Measurements from ENCODE around the gene ACTR8. TPM values are rescaled to one million over a fixed set of nuclear protein-coding genes. Genes with fewer than 3 reads are reported as not detected.

Gene ACTR8
- total RNA-seq, 3 donors from 2014 or later (not counting 1 experiment from before 2014, with no cell fraction given), result 32.5 to 54.2 (median 41.5) TPM

DNA sequence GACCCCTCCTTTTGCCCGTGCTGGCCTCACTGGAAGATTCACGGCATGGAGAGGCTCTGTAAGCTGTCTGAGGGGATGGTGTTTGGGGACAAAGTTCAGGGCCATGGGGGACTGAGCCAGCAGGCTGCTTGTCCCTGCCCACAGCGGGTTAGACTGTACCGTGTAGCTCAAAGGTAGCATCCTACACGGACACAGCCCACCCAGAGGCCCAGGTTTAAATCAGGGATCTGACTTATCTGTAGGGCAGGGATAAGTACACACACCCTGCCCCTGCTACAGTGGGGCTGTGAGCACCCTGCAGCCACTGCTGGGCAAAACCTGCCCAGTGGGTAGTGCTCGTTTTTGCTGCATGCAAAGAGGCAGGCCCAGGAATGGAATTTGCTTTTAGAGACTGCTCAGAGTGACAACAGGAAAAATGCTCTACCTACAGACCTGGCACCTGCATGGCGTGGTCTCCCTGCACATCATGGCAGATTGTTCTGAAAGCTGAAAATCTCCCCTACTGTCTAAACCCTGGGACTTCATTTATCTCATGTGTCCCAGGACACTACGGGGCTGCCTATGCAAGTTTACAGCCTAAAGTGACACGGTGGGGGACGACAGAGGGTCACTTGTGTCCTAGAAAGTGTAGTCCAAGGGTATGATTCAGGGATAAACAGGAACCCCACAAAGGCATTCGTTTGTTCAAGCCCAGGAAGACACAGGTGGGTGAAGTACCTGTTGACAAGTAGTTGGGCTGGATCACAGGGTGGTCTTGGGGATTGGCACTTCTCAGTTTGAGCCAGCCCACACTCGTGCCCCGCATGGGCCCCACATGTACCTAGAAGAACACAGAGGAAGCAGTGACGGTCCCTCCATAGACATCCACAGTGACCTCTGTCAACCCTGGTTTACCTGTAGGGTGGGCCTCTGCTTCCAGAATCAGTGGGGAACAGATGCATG, 63.5 kb downstream of the ACTR8 start:
- H3K27ac ChIP-seq (ENCODE audit: low read length), result no peak overlapping the region
- ATAC-seq (no peak), DNase-seq (no peak)
- no peak overlapping the region for H3K4me3 ChIP-seq (ENCODE audit: low read length)
- no peaks in the 10 kb centered on the region for H3K27me3 ChIP-seq (ENCODE audit: control insufficient read depth, insufficient read depth, low read length)
- H3K36me3 Mint-ChIP-seq, result no peaks in the 10 kb centered on the region
- no peaks in the 10 kb centered on the region for H3K9me3 Mint-ChIP-seq
- H3K36me3 ChIP-seq (ENCODE audit: control insufficient read depth, insufficient read depth, low read length), result no peaks in the 10 kb centered on the region
- H3K4me1 Mint-ChIP-seq, result no peaks in the 10 kb centered on the region
- TF ChIP-seq, protein P1, sequence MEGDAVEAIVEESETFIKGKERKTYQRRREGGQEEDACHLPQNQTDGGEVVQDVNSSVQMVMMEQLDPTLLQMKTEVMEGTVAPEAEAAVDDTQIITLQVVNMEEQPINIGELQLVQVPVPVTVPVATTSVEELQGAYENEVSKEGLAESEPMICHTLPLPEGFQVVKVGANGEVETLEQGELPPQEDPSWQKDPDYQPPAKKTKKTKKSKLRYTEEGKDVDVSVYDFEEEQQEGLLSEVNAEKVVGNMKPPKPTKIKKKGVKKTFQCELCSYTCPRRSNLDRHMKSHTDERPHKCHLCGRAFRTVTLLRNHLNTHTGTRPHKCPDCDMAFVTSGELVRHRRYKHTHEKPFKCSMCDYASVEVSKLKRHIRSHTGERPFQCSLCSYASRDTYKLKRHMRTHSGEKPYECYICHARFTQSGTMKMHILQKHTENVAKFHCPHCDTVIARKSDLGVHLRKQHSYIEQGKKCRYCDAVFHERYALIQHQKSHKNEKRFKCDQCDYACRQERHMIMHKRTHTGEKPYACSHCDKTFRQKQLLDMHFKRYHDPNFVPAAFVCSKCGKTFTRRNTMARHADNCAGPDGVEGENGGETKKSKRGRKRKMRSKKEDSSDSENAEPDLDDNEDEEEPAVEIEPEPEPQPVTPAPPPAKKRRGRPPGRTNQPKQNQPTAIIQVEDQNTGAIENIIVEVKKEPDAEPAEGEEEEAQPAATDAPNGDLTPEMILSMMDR (IDR thresholded peaks at IDR 0.05), result no peak
- H3K27me3 Mint-ChIP-seq (ENCODE audit: low read depth in 2 of 2), result peaks cover 0 to 5% of the 10 kb centered on the region in 2 donors
- no peak overlapping the region for H3K27ac Mint-ChIP-seq
- no peak overlapping the region for H3K4me3 Mint-ChIP-seq
- intact Hi-C loops (cut with micrococcal nuclease), result no loop called here
- H3K4me1 ChIP-seq (ENCODE audit: control insufficient read depth, insufficient read depth, low read length), result no peaks in the 10 kb centered on the region
- H3K9me3 ChIP-seq (ENCODE audit: control insufficient read depth, insufficient read depth, low read length), result no peaks in the 10 kb centered on the region
- WGBS (ENCODE audit: insufficient coverage), result 74% methylated on average over 14 of the region's 14 CpGs

DNA sequence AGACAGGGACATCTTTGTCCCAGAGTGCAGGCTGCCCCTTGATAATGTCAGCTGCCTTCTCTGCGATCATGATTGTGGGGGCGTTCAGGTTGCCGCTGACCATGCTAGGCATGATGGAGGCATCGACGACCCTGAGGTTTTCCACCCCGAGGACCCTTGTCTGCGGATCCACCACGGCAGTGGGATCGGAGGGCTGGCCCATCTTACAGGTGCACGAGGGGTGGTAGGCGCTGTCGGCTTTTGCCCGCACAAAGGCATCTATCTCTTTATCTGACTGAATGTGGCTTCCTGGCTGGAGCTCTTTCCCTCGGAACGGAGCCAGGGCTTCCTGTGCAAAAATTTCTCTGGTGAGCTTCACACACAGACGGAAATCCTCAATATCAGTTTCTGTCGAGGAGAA, 64.1 kb downstream of the ACTR8 start:
- TF ChIP-seq, protein P1 (IDR thresholded peaks at IDR 0.05), result no peak
- no peaks in the 10 kb centered on the region for H3K9me3 Mint-ChIP-seq
- Histone ChIP-seq H3K27ac (ENCODE audit: low read length) (no peak overlapping the region), H3K4me3 (ENCODE audit: low read length) (no peak overlapping the region), H3K4me1 (ENCODE audit: control insufficient read depth, insufficient read depth, low read length) (no peaks in the 10 kb centered on the region), H3K36me3 (ENCODE audit: control insufficient read depth, insufficient read depth, low read length) (no peaks in the 10 kb centered on the region), H3K27me3 (ENCODE audit: control insufficient read depth, insufficient read depth, low read length) (no peaks in the 10 kb centered on the region), H3K9me3 (ENCODE audit: control insufficient read depth, insufficient read depth, low read length) (no peaks in the 10 kb centered on the region)
- H3K27ac Mint-ChIP-seq, result no peak overlapping the region
- DNase-seq, result no peak
- H3K4me1 Mint-ChIP-seq, result no peaks in the 10 kb centered on the region
- intact Hi-C loops (cut with micrococcal nuclease), result no loop called here
- H3K4me3 Mint-ChIP-seq, result no peak overlapping the region
- no peak for ATAC-seq
- peaks cover 0 to 5% of the 10 kb centered on the region in 2 donors for H3K27me3 Mint-ChIP-seq (ENCODE audit: low read depth in 2 of 2)
- WGBS (ENCODE audit: insufficient coverage), result 64% methylated on average over 17 of the region's 17 CpGs
- H3K36me3 Mint-ChIP-seq, result no peaks in the 10 kb centered on the region

DNA sequence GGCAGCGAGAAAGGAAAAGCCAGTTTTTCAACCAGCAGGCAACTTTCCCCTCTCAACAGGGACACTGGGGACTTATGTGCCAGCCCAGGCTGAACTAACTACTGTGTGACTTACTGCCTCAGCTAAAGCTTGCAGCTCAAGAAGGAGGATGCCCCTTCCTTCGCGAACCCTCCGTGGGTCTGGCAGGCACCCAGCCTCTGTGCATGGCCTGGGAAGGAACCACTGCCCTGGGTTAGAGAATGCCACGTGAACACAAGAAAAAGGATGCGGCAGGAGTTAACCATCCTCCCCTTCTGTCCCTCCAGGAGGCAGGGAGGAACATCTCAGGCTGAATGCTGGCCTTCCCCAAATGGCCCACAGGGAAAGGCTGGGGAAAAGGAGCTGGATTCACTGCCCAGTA, 64.7 kb downstream of the ACTR8 start:
- no peaks in the 10 kb centered on the region for H3K36me3 ChIP-seq (ENCODE audit: control insufficient read depth, insufficient read depth, low read length)
- DNase-seq, result no peak
- no peaks in the 10 kb centered on the region for H3K4me1 ChIP-seq (ENCODE audit: control insufficient read depth, insufficient read depth, low read length)
- no peaks in the 10 kb centered on the region for H3K9me3 Mint-ChIP-seq
- H3K36me3 Mint-ChIP-seq, result no peaks in the 10 kb centered on the region
- H3K9me3 ChIP-seq (ENCODE audit: control insufficient read depth, insufficient read depth, low read length), result no peaks in the 10 kb centered on the region
- intact Hi-C loops (cut with micrococcal nuclease), result no loop called here
- no peak overlapping the region for H3K27ac Mint-ChIP-seq
- TF ChIP-seq, protein P1 (IDR thresholded peaks at IDR 0.05), result no peak
- H3K27me3 Mint-ChIP-seq (ENCODE audit: low read depth in 2 of 2), result peaks cover 0 to 5% of the 10 kb centered on the region in 2 donors
- no peak for ATAC-seq
- H3K4me3 ChIP-seq (ENCODE audit: low read length), result no peak overlapping the region
- no peak overlapping the region for H3K4me3 Mint-ChIP-seq
- no peaks in the 10 kb centered on the region for H3K27me3 ChIP-seq (ENCODE audit: control insufficient read depth, insufficient read depth, low read length)
- 82% methylated on average over 6 of the region's 6 CpGs for WGBS (ENCODE audit: insufficient coverage)
- no peak overlapping the region for H3K27ac ChIP-seq (ENCODE audit: low read length)
- no peaks in the 10 kb centered on the region for H3K4me1 Mint-ChIP-seq

Other genes starting within 250 kb of the ACTR8 start
- gene CHDH, start 35.7 kb downstream of the ACTR8 start, total RNA-seq, result 1 to 10 TPM in 1 of 3 donors, under 1 TPM in 2; 0.02 to 1.6 (median 0.09) TPM
- under 1 TPM in 1 of 3 donors, not detected in 2; 0.25 TPM for gene IL17RB, start 35.6 kb downstream of the ACTR8 start, total RNA-seq
- gene SELENOK, start 9.7 kb upstream of the ACTR8 start, total RNA-seq, result 100 to 1,000 TPM in 1 of 3 donors, 10 to 100 TPM in 2; 79.2 to 116 (median 95.4) TPM
- under 1 TPM in 1 of 3 donors, not detected in 2; 0.49 TPM for gene CACNA2D3, start 240.4 kb upstream of the ACTR8 start, total RNA-seq

Data from natural killer cell (primary cell).